Measurements from ENCODE around the gene GDF15. TPM values are rescaled to one million over a fixed set of nuclear protein-coding genes. Genes with fewer than 3 reads are reported as not detected.

GDF15 gene
- total RNA-seq, 1 experiment from 2014 or later: not detected

GRCh38 chr19:18431351-18432197 lies 45.6 kb downstream of the GDF15 start:
- Histone ChIP-seq H4K20me1 (ENCODE audit: insufficient read depth, low read depth, low read length) (peaks cover 17% of the 10 kb centered on the region; the same call in 1 of the 2 replicates), H3K27ac (ENCODE audit: low read length) (no peak overlapping the region), H3K4me3 (ENCODE audit: low read length) (peak overlapping the region; percentile 81; the same call in 1 of the 2 replicates), H3K9me2 (replicated peaks; ENCODE audit: insufficient read depth, low read length) (no peaks in the 10 kb centered on the region), H3K79me2 (ENCODE audit: low read length) (0 out of 2 replicates have a peak, but pooled peaks cover 3% of the 10 kb centered on the region), H3K4me1 (ENCODE audit: low read length) (peaks cover 46% of the 10 kb centered on the region), H3K9me3 (ENCODE audit: low read length) (no peaks in the 10 kb centered on the region), H3K36me3 (ENCODE audit: insufficient read depth, low read length) (no peaks in the 10 kb centered on the region), H3K27me3 (ENCODE audit: low read length) (no peaks in the 10 kb centered on the region), H3K9ac (ENCODE audit: low read length) (peak overlapping the region; percentile 93), H2AFZ (ENCODE audit: low read length) (no peak overlapping the region), H3K4me2 (ENCODE audit: low read depth, low read length, poor library complexity, severe bottlenecking) (peak overlapping the region; percentile 88)
- DNase-seq: no peak

- no peaks in the 10 kb centered on the region for H3K36me3 ChIP-seq (ENCODE audit: insufficient read depth, low read length)
- peak overlapping the region; percentile 93 for H3K9ac ChIP-seq (ENCODE audit: low read length)
- no peaks in the 10 kb centered on the region for H3K9me3 ChIP-seq (ENCODE audit: low read length)
- H3K27me3 ChIP-seq (ENCODE audit: low read length): no peaks in the 10 kb centered on the region
- 0 out of 2 replicates have a peak, but pooled peaks cover 3% of the 10 kb centered on the region for H3K79me2 ChIP-seq (ENCODE audit: low read length)
- peak overlapping the region; percentile 88 for H3K4me2 ChIP-seq (ENCODE audit: low read depth, low read length, poor library complexity, severe bottlenecking)
- peak overlapping the region; percentile 81 for H3K4me3 ChIP-seq (ENCODE audit: low read length)
- H4K20me1 ChIP-seq (ENCODE audit: insufficient read depth, low read depth, low read length): peaks cover 8% of the 10 kb centered on the region; the same call in 1 of the 2 replicates
- H3K4me1 ChIP-seq (ENCODE audit: low read length): peaks cover 53% of the 10 kb centered on the region
- peak overlapping the region; percentile 85 for H3K27ac ChIP-seq (ENCODE audit: low read length)
- H3K9me2 ChIP-seq (replicated peaks; ENCODE audit: insufficient read depth, low read length): no peaks in the 10 kb centered on the region
- H2AFZ ChIP-seq (ENCODE audit: low read length): no peak overlapping the region
- DNase-seq: no peak
Measured at GRCh38 chr19:18432275-18433014, 46.5 kb downstream of the GDF15 start.

GRCh38 chr19:18433015-18433691 lies 47.2 kb downstream of the GDF15 start:
- H4K20me1 ChIP-seq (ENCODE audit: insufficient read depth, low read depth, low read length): peaks cover 6% of the 10 kb centered on the region; the same call in 1 of the 2 replicates
- peak overlapping the region; percentile 88 for H3K4me2 ChIP-seq (ENCODE audit: low read depth, low read length, poor library complexity, severe bottlenecking)
- no peaks in the 10 kb centered on the region for H3K36me3 ChIP-seq (ENCODE audit: insufficient read depth, low read length)
- no peaks in the 10 kb centered on the region for H3K9me3 ChIP-seq (ENCODE audit: low read length)
- H3K79me2 ChIP-seq (ENCODE audit: low read length): 0 out of 2 replicates have a peak, but pooled peaks cover 3% of the 10 kb centered on the region
- peak overlapping the region; percentile 81 for H3K4me3 ChIP-seq (ENCODE audit: low read length)
- H2AFZ ChIP-seq (ENCODE audit: low read length): no peak overlapping the region
- H3K4me1 ChIP-seq (ENCODE audit: low read length): peaks cover 59% of the 10 kb centered on the region
- peak overlapping the region; percentile 85 for H3K27ac ChIP-seq (ENCODE audit: low read length)
- no peaks in the 10 kb centered on the region for H3K27me3 ChIP-seq (ENCODE audit: low read length)
- DNase-seq: peak; percentile 87
- H3K9me2 ChIP-seq (replicated peaks; ENCODE audit: insufficient read depth, low read length): no peaks in the 10 kb centered on the region
- peak overlapping the region; percentile 93 for H3K9ac ChIP-seq (ENCODE audit: low read length)

- Histone ChIP-seq H4K20me1 (ENCODE audit: insufficient read depth, low read depth, low read length) (peaks cover 6% of the 10 kb centered on the region; the same call in 1 of the 2 replicates), H3K27me3 (ENCODE audit: low read length) (no peaks in the 10 kb centered on the region), H3K9me3 (ENCODE audit: low read length) (no peaks in the 10 kb centered on the region), H3K9me2 (replicated peaks; ENCODE audit: insufficient read depth, low read length) (no peaks in the 10 kb centered on the region), H3K9ac (ENCODE audit: low read length) (peak overlapping the region; percentile 93), H3K4me1 (ENCODE audit: low read length) (peaks cover 59% of the 10 kb centered on the region), H3K79me2 (ENCODE audit: low read length) (0 out of 2 replicates have a peak, but pooled peaks cover 3% of the 10 kb centered on the region), H2AFZ (ENCODE audit: low read length) (no peak overlapping the region), H3K4me3 (ENCODE audit: low read length) (peak overlapping the region; percentile 66), H3K27ac (ENCODE audit: low read length) (peak overlapping the region; percentile 65), H3K4me2 (ENCODE audit: low read depth, low read length, poor library complexity, severe bottlenecking) (peak overlapping the region; percentile 71), H3K36me3 (ENCODE audit: insufficient read depth, low read length) (no peaks in the 10 kb centered on the region)
- DNase-seq: no peak
Measured at GRCh38 chr19:18433735-18434398, 47.9 kb downstream of the GDF15 start.

GRCh38 chr19:18434411-18435175 lies 48.6 kb downstream of the GDF15 start:
- Histone ChIP-seq H3K4me1 (ENCODE audit: low read length) (peaks cover 59% of the 10 kb centered on the region), H3K9me2 (replicated peaks; ENCODE audit: insufficient read depth, low read length) (no peaks in the 10 kb centered on the region), H3K27ac (ENCODE audit: low read length) (peak overlapping the region; percentile 65), H3K79me2 (ENCODE audit: low read length) (0 out of 2 replicates have a peak, but pooled peaks cover 3% of the 10 kb centered on the region), H2AFZ (ENCODE audit: low read length) (no peak overlapping the region), H3K4me2 (ENCODE audit: low read depth, low read length, poor library complexity, severe bottlenecking) (peak overlapping the region; percentile 71), H3K9me3 (ENCODE audit: low read length) (no peaks in the 10 kb centered on the region), H3K36me3 (ENCODE audit: insufficient read depth, low read length) (no peaks in the 10 kb centered on the region), H3K4me3 (ENCODE audit: low read length) (peak overlapping the region; percentile 66), H4K20me1 (ENCODE audit: insufficient read depth, low read depth, low read length) (peaks cover 6% of the 10 kb centered on the region; the same call in 1 of the 2 replicates), H3K27me3 (ENCODE audit: low read length) (no peaks in the 10 kb centered on the region), H3K9ac (ENCODE audit: low read length) (peak overlapping the region; percentile 93)
- no peak for DNase-seq

- Histone ChIP-seq H3K27ac (ENCODE audit: low read length) (no peak overlapping the region), H3K27me3 (ENCODE audit: low read length) (no peaks in the 10 kb centered on the region), H3K9me2 (replicated peaks; ENCODE audit: insufficient read depth, low read length) (no peaks in the 10 kb centered on the region), H3K4me3 (ENCODE audit: low read length) (no peak overlapping the region), H3K79me2 (ENCODE audit: low read length) (0 out of 2 replicates have a peak, but pooled peaks cover 3% of the 10 kb centered on the region), H4K20me1 (ENCODE audit: insufficient read depth, low read depth, low read length) (peaks cover under 1% of the 10 kb centered on the region; the same call in 1 of the 2 replicates), H3K9ac (ENCODE audit: low read length) (no peak overlapping the region), H3K4me1 (ENCODE audit: low read length) (peaks cover 54% of the 10 kb centered on the region), H3K4me2 (ENCODE audit: low read depth, low read length, poor library complexity, severe bottlenecking) (no peak overlapping the region), H3K9me3 (ENCODE audit: low read length) (no peaks in the 10 kb centered on the region), H2AFZ (ENCODE audit: low read length) (no peak overlapping the region), H3K36me3 (ENCODE audit: insufficient read depth, low read length) (no peaks in the 10 kb centered on the region)
- no peak for DNase-seq
Measured at GRCh38 chr19:18435178-18435841, 49.4 kb downstream of the GDF15 start.

All from Karpas-422 (cell line).